Measurements from ENCODE around the gene UBALD2. TPM values are rescaled to one million over a fixed set of nuclear protein-coding genes. Genes with fewer than 3 reads are reported as not detected.
A peak's percentile ranks its signal among the peaks of the same experiment; 100 is the strongest.
"Not testable (repeated sequence)": the region's sequence is repeated elsewhere in the genome, so short reads cannot be mapped to it uniquely, and the experiment has no call there.

UBALD2 gene
- total RNA-seq, 1 donor from 2014 or later: 3.6 TPM

DNA sequence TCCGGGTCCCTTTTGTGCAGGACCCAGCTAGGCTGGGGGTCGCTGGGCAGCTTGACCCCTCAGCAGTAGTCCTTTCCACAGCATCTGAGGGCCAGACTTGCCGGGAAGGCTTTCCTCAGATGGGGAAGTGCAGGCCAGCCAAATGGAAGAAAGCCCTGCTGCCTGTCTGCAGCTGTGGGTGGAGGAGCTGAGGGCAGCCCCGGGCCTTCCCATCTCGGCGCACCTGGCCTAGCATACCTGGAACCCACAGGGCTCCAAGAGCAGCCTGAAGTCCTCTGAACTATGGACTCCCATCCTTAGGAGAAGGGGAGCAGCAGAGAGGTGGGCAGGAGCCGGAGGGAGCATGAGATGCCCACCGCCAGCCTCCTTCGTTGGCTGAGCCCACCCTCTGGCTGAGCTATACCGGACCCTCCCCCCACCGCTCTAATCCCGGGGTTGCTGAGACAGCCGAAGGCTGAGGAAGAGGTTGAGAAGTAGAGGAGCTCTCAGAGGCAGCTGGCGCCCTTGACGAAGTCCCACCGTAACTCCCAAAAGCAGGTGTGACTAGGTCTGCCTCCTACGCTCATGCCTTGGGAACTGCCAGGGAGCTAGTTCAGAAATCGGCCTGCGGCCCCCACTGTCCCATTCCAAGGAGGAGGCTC lies 13.2 kb downstream of the UBALD2 start:
- no peak for DNase-seq

GRCh38 chr17:76278952-76279741 lies 14.0 kb downstream of the UBALD2 start:
- DNase-seq: peak; percentile 93

DNA sequence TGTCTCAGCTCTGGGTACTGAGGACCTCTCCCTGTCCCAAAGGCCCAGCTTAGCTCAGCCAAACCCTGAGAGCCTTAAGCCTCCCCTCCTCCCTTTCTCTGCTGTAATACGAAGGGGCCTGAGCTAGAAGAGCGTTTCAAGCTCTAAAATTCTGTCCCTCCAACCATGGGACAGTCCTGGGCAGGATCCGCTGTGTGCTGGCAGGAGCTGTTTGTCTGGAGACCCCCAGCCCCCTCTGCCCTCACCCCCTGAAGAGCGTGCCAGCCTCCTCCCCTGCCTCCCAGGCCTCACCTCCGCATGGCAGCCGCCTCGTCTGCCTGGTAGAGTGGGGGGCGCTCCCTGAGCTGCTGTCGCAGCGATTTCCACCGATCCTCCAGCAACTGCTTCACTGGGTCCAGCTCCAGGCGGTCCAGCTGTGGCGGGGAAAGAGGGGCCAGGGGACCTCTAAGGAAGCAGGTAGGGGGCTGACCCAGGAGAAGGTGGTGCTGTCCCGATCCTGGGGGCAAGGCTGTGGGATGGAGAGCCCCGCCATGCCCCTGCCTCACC lies 14.7 kb downstream of the UBALD2 start:
- DNase-seq: no peak

GRCh38 chr17:76280650-76281049 lies 15.5 kb downstream of the UBALD2 start:
- DNase-seq: no peak

DNA sequence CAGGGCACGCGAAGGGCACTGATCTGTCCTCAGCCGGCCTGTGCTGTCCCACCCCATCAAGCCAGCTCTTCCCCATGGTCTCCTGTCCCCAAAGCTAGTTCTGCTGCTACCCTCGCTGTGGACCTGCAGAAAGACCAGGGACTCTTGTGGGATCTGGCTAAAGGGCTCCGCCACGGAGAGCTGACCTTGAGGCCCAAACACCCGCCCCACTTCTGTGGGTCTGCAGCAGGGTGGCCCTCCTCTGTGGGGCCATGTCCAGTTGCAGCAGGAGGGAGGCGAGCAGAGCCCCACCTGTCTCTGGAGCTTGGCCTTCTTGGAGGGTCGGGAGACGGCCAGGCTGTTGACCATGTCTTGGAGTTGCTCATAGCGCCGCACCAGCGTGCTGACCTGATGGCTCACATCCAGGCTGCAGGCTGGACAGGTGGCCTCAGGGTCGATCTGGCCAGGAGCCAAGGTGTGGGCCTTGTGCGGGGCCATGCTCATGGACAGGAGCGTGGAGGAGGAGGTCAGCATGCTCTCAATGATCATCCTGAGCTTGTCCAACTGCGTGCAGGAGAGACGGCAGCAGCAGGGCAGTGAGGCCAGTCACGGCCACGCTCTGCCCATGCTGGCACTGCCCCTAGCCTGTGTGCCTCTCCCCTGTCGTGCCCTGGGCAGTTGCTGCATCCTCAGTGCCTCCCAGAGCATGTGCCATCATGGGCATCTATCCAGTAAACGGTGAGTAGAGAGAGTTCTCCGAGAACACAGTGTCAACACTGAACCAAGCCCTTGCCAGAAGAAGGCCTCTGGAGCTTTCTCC lies 16.6 kb downstream of the UBALD2 start:
- no peak for DNase-seq

DNA sequence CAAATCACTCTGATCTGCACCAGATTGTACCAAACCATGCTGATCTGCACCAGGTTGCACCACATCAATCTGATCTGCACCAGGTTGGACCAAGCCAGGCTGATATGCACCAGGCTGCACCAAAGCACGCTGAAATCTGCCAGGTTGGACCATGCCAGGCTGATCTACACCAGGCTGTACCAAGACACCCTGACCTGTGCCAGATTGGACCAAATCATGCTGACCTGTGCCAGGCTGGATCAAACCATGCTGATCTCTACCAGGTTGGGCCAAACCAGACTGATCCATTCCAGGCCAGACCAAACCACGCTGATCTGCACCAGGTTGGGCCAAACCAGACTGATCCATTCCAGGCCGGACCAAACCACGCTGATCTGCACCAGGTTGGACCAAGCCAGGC lies 27.4 kb downstream of the UBALD2 start:
- no peak for DNase-seq

DNA sequence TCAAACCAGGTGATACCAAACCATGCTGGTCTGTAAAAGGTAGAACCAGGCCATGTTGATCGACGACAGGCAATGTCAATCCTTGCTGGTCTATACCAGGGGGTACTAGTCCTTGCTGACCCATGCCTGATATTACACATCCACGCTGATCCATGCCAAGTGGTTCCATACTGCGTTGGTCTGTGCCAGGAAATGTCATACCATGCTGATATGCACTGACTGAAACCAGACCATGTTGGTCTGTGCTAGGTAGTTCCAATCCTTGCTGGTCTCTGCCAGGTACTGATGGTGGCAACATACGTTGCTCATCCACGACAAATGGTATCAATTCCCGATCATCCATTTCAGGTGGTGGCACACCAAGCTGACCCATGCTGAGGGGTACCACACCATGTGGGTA lies 28.0 kb downstream of the UBALD2 start:
- no peak for DNase-seq

- no peak for DNase-seq
Measured at GRCh38 chr17:76296186-76296585, 31.0 kb downstream of the UBALD2 start.

GRCh38 chr17:76296889-76297288 lies 31.7 kb downstream of the UBALD2 start:
- no peak for DNase-seq

DNA sequence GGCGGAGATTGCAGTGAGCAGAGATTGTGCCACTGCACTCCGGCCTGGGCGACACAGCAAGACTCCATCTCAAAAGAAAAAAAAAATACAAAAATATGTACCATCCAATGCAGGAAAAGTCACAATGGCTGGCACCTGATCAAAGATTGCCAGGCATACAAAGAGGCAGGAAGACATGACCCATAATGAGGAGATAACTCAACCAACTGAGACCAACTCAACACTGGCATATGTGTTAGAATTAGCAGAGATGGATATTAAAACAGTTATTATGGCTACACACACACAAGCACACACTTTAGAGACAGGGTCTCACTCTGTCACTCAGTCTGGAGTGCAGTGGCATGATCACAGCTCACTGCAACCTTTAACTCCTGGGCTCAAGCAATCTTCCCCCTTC lies 32.3 kb downstream of the UBALD2 start:
- no peak for DNase-seq

DNA sequence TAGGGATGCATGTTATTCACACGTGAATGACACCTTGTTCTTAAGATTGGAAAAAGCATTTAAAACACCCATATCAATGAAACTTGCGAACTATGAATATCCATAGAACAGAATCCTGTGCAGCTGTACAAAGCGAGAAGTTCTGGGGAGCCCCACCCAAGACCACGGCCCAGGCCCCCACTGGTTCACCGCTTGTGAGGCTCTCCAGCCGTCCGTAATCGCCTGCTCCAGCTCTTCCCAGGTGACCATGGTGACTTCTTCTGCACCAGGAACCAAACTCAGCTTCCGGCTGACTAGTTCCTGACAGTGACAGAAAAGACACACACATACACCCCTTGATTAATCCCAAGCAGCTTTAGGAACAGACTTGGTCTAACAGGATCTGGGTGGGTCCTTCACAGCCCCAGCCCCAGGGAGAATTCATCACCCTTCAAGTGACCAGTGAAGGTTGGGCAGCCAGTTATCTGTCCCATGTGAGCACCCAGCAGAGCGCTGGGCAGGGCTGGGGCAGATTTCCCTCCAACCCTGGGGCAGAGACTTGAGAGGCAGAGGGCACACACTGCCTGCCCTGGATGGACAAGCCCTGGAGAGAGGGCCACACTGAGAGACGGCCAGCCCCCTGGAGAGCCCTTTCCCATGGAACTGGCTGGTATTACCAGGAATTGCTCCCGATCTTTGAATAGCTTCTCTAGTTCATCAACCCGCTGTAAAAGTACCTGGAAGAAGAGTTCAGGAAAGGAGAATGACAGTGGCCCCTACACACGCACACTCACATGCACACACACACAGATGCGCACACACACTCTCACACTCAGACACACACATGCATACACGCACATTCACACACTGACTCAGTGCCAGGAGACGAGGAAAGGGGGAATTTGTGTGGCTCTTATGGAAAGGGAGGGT lies 39.3 kb downstream of the UBALD2 start:
- DNase-seq: no peak

DNA sequence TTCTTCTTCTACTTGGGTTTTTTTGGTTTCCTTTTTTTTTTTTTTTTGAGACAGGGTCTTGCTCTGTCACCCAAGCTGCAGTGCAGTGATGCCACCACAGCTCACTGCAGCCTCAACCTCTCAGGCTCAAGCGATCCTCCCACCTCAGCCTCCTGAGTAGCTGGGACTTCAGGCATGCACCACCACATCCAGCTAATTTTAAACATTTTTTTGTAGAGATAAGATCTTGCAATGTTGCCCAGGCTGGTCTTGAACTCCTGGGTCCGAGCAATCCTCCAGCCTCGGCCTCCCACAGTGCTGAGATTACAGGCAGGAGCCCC lies 39.9 kb downstream of the UBALD2 start:
- not testable (repeated sequence) for DNase-seq

GRCh38 chr17:76307299-76307965 lies 42.3 kb downstream of the UBALD2 start:
- DNase-seq: no peak

GRCh38 chr17:76307966-76308338 lies 42.8 kb downstream of the UBALD2 start, which contains the start of gene QRICH2:
Gene QRICH2 (minus strand): TSS chr17:76308276. CDS start chr17:76307998, 278 bp downstream.
- no peak for DNase-seq

- no peak for DNase-seq
Measured at GRCh38 chr17:76309461-76309860, 44.3 kb downstream of the UBALD2 start.

DNA sequence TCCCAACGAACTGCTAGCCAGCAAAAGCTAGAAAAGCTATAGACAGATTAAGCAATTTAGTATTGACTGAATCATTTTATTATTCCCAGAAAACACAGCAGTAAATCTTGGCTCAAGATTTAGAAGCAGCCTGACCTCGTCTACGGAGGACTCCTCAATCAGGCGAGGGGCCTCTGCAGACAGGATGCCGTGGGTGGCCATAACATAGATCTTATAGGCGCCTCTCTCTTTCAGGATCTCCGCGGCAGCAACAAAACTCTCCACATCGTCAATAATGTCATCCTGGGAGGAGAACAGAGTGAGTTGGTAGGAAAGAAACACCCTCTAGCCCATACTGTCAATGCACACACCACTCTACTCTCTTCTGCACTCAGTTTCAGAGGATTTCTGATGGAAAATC lies 47.6 kb downstream of the UBALD2 start:
- DNase-seq: no peak

- DNase-seq: no peak
Measured at GRCh38 chr17:76314392-76315227, 49.5 kb downstream of the UBALD2 start.

DNA sequence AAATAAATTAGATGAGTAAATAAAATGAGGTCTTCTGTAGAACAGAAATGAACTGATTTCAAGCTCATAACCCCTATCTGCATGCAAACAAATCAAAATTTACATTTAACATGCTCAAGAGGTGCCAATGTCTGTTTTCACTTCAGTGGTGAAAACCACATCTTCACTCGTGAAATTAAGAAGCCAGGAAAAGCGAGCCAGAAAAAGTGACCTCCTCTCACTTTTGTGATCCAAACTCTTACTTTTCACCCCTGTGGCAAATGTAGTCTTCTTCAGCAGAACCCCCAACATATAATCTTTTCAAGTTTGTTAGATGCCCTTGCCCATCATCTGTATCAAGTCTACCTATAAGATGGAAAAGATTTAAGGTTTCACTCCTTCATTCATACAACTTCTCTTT lies 52.4 kb downstream of the UBALD2 start:
- DNase-seq: no peak

GRCh38 chr17:76318586-76318985 lies 53.4 kb downstream of the UBALD2 start:
- no peak for DNase-seq

All from tongue (tissue), 2 donors.